ENCODE measurements around the gene EEF1AKMT4.

The EEF1AKMT4 gene

DNA sequence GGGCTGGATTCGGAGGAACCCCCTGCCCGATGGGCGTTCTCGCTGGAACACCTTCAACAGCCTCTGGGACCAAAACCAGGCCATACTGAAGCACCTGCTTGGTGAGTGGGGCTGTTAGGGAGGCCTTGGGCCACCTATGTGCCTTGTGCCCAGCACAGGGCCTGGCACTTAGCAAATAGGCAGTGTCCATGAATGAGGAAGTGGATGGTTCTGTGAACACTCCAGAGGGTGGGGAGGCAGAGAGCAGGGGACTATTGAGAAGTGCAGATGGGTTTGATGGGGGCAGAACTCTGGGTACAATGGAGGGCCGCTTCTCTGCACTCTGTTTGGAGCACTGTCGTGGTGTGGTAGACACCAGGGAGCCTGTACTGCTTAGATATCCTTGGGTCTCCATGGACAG, 27.9 kb downstream of the EEF1AKMT4 start:
- H3K27me3 ChIP-seq (ENCODE audit: insufficient read depth, low read length, poor library complexity, severe bottlenecking) = no peaks in the 10 kb centered on the region

DNA sequence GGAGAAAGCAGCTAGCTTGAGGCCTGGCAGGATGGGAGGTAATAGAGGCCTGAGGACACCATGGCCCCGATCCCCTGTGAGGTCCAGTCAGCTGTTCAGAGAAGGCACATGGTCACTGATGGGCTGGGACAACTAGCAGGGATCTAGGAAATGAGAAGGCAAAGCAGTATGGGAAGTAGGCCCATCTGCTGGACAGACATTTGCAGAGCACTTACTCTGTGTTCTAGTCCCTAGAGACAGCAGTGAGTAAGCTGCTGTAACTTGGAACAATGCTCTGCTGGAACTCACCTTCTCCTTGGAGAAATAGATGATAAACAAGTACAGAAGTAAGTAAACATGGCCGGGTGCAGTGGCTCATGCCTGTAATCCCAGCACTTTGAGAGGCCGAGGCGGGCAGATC, 33.5 kb downstream of the EEF1AKMT4 start:
- Histone ChIP-seq H3K9me2 (replicated peaks; ENCODE audit: low read depth, low read length) (no peaks in the 10 kb centered on the region), H3K4me2 (ENCODE audit: low read depth, low read length, poor library complexity, severe bottlenecking) (no peak overlapping the region), H3K9me3 (ENCODE audit: insufficient read depth, low read depth, low read length) (no peaks in the 10 kb centered on the region), H3K36me3 (ENCODE audit: insufficient read depth, low read length) (no peaks in the 10 kb centered on the region), H3K9ac (ENCODE audit: low read depth, low read length, poor library complexity, severe bottlenecking) (no peak overlapping the region), H3K27me3 (ENCODE audit: insufficient read depth, low read length, poor library complexity, severe bottlenecking) (no peaks in the 10 kb centered on the region), H3K4me1 (ENCODE audit: insufficient read depth, low read length, poor library complexity, severe bottlenecking) (no peaks in the 10 kb centered on the region), H3K4me3 (ENCODE audit: low read length, poor library complexity, severe bottlenecking) (no peak overlapping the region), H2AFZ (ENCODE audit: low read length) (no peak overlapping the region), H3F3A (ENCODE audit: low read depth) (no peaks in the 10 kb centered on the region), H3K79me2 (ENCODE audit: insufficient read depth, low read length) (no peaks in the 10 kb centered on the region), H4K20me1 (ENCODE audit: insufficient read depth, low read length, poor library complexity, severe bottlenecking) (no peaks in the 10 kb centered on the region)
- no peak for TF ChIP-seq EZH2phosphoT487 (IDR thresholded peaks at IDR 0.05; ENCODE audit: borderline replicate concordance)
- TF ChIP-seq, protein P1, sequence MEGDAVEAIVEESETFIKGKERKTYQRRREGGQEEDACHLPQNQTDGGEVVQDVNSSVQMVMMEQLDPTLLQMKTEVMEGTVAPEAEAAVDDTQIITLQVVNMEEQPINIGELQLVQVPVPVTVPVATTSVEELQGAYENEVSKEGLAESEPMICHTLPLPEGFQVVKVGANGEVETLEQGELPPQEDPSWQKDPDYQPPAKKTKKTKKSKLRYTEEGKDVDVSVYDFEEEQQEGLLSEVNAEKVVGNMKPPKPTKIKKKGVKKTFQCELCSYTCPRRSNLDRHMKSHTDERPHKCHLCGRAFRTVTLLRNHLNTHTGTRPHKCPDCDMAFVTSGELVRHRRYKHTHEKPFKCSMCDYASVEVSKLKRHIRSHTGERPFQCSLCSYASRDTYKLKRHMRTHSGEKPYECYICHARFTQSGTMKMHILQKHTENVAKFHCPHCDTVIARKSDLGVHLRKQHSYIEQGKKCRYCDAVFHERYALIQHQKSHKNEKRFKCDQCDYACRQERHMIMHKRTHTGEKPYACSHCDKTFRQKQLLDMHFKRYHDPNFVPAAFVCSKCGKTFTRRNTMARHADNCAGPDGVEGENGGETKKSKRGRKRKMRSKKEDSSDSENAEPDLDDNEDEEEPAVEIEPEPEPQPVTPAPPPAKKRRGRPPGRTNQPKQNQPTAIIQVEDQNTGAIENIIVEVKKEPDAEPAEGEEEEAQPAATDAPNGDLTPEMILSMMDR (conservative IDR thresholded peaks at IDR 0.05; ENCODE audit: low read length) = no peak

More for the DNA sequence above, 27.9 kb downstream of the EEF1AKMT4 start:
- Histone ChIP-seq H3K4me3 (ENCODE audit: low read length, poor library complexity, severe bottlenecking) (no peak overlapping the region), H3F3A (ENCODE audit: low read depth) (no peaks in the 10 kb centered on the region), H3K9ac (ENCODE audit: low read depth, low read length, poor library complexity, severe bottlenecking) (no peak overlapping the region), H3K36me3 (ENCODE audit: insufficient read depth, low read length) (no peaks in the 10 kb centered on the region), H3K9me2 (replicated peaks; ENCODE audit: low read depth, low read length) (no peaks in the 10 kb centered on the region), H3K9me3 (ENCODE audit: insufficient read depth, low read depth, low read length) (no peaks in the 10 kb centered on the region), H3K4me2 (ENCODE audit: low read depth, low read length, poor library complexity, severe bottlenecking) (no peak overlapping the region), H3K79me2 (ENCODE audit: insufficient read depth, low read length) (no peaks in the 10 kb centered on the region), H3K4me1 (ENCODE audit: insufficient read depth, low read length, poor library complexity, severe bottlenecking) (no peaks in the 10 kb centered on the region), H2AFZ (ENCODE audit: low read length) (no peak overlapping the region), H4K20me1 (ENCODE audit: insufficient read depth, low read length, poor library complexity, severe bottlenecking) (no peaks in the 10 kb centered on the region)
- TF ChIP-seq EZH2phosphoT487 (IDR thresholded peaks at IDR 0.05; ENCODE audit: borderline replicate concordance) = no peak
- TF ChIP-seq, protein P1 (conservative IDR thresholded peaks at IDR 0.05; ENCODE audit: low read length) = no peak

DNA sequence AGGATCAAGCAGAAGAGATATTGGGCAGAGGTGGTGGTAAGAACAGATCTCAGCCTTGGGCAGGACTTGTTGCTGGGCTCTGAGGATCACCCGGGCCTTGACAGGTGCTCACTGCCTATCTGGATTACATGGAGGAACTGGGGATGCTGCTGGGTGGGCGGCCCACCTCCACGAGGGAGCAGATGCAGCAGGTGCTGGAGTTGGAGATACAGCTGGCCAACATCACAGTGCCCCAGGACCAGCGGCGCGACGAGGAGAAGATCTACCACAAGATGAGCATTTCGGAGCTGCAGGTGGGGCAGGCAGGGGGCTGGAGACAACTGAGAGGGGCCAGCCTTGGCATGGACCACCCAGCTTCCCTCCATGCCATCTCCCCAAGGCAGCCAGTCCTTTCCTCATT, 34.2 kb downstream of the EEF1AKMT4 start:
- no peaks in the 10 kb centered on the region for H3K36me3 ChIP-seq (ENCODE audit: insufficient read depth, low read length)
- H3K9me3 ChIP-seq (ENCODE audit: insufficient read depth, low read depth, low read length) = no peaks in the 10 kb centered on the region
- H3K4me1 ChIP-seq (ENCODE audit: insufficient read depth, low read length, poor library complexity, severe bottlenecking) = no peaks in the 10 kb centered on the region
- TF ChIP-seq EZH2phosphoT487 (IDR thresholded peaks at IDR 0.05; ENCODE audit: borderline replicate concordance) = no peak
- TF ChIP-seq, protein P1 (conservative IDR thresholded peaks at IDR 0.05; ENCODE audit: low read length) = no peak
- no peaks in the 10 kb centered on the region for H3K27me3 ChIP-seq (ENCODE audit: insufficient read depth, low read length, poor library complexity, severe bottlenecking)
- no peak overlapping the region for H3K9ac ChIP-seq (ENCODE audit: low read depth, low read length, poor library complexity, severe bottlenecking)
- H3K79me2 ChIP-seq (ENCODE audit: insufficient read depth, low read length) = no peaks in the 10 kb centered on the region
- no peaks in the 10 kb centered on the region for H3K9me2 ChIP-seq (replicated peaks; ENCODE audit: low read depth, low read length)
- H4K20me1 ChIP-seq (ENCODE audit: insufficient read depth, low read length, poor library complexity, severe bottlenecking) = no peaks in the 10 kb centered on the region
- no peak overlapping the region for H3K4me3 ChIP-seq (ENCODE audit: low read length, poor library complexity, severe bottlenecking)
- H3K4me2 ChIP-seq (ENCODE audit: low read depth, low read length, poor library complexity, severe bottlenecking) = no peak overlapping the region
- H2AFZ ChIP-seq (ENCODE audit: low read length) = no peak overlapping the region
- H3F3A ChIP-seq (ENCODE audit: low read depth) = no peaks in the 10 kb centered on the region

All from Loucy (cell line).